Cardiac septum (tissue), 1 donor: Measurements from ENCODE around the gene BTBD2. TPM values are rescaled to one million over a fixed set of nuclear protein-coding genes. Genes with fewer than 3 reads are reported as not detected.

Source experiments
- DNase-seq: peaks from one replicate; pipeline ENCODE4 v3.0.0-alpha.2; 2020; ENCODE audit warnings: low spot score
- intact Hi-C: fragments of 100-400 bp; cut with DNase I; formaldehyde crosslinking; loops from one replicate; pipeline ENCODE4 v1.14.0; 2022
- total RNA-seq: library from RNA; stranded (reverse); fragmentation: NEBNext Ultra II Directional; extraction: Animal tissue kit (Norgen Biotek cat#: 25700); gene quantifications from one replicate; pipeline ENCODE4 v1.2.1, GENCODE V29; 2021
- donor health status: DM: no; HTN: no; CAD: no.

Gene BTBD2
- total RNA-seq, 1 donor from 2014 or later = 60.5 TPM

DNA sequence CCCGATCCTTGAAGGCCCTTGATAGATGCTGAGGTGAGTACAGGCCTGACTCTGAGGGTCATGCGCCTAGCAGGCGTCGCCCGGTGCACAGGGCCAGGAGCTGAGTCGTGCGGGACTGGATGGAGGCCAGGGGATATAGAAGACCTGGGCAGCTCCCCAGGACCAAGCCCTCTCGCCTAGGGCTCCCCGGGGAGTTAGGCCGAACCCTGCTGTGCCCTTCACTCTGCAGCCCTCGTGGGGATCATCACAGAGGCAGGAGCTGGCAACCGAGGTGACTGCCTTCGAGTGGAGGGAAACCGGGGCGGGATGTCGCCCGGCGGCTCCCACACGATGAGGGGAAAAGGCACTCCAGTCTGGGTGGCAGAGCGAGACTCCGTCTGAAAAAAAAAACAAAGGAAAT is 62.9 kb downstream of the BTBD2 start:
- intact Hi-C loops = no loop called here
- no peak for DNase-seq

DNA sequence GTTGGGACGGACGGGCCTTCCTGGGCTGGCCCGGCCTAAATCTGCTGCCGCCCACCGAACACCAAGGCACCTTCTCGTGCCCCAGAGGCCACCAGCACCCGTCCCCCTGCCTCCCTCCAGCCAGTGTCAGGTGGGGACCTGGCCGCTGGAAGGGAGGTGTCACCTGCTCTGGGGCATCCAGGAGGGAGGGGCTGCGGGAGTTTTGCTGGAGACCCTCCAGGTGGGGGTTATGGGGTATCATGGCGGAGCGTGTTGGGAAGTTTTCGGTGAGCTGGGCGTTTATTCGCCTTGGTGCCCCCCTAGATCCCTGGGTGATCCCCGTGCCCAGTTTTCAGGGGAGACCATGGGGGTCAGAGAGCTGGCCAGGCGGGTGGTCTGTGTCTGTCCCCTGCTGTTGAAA is 64.9 kb downstream of the BTBD2 start:
- intact Hi-C loops = no loop called here
- DNase-seq = no peak

DNA sequence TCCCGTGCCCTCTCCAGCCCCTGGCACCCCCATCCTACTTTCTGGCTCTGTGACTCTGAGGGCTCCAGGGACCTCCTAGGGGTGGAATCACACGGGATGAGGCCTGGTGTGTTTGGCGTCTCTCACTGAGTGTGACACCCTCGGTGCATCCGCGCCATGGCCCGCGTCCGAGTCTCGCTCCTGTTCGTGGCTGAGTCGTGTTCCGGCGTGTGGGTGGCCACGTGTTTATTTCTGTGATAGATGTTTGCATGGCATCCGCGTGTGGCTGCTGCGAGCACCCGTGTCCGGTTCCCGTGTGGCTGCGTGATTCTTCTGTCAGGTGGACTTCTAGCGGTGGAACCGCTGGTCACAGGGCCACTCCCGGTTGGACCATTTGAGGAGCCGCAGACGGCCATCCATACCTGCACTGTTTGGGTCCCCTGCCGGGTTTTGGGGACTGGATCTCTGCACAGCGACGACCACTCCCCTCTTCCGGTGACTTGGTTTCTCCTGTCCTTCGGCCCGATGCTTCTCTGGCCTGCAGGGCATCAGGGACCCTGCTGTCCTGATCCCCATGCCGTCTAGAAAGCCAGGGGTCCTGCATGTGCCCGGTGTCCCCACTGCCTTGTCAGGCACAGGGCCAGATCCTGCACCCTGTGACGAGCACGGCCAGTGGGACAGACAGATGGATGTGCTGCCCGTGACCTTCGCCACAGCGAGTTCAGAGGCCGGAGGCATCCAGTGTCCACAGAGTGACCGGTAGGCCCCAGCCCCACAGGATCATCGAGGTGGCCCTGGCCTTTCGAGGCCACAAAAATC is 66.0 kb downstream of the BTBD2 start:
- DNase-seq = no peak

DNA sequence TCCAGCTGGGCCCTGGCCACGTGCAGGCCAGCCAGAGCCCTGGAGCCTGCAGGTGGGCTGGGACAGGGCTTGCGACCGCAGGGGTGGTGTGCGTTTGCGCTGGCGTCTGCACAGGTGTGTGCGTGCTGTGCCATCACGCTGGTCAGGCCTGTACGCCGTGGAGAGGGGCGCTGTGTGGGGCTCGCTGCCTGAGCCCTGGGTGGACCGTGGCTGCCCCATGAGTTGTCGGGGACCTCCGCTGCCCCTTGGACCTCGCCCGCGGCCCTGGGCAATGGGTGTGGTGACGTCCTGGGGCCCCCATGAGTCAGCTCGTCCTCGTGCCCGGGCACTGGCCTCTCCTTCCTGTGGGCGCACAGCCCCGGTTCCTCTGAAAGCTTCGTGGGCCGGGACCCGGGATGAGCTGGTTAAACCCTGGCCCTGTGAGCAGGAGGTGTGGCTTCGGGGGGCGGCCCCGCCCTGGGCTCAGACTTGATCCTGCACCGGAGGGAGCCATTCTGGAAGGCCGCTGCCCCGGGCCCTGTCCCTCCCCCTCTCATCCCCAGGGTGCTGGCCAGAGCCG is 67.8 kb downstream of the BTBD2 start:
- DNase-seq = no peak
- intact Hi-C loops = no loop called here

More for the DNA sequence above, 66.0 kb downstream of the BTBD2 start:
- intact Hi-C loops = no loop called here

DNA sequence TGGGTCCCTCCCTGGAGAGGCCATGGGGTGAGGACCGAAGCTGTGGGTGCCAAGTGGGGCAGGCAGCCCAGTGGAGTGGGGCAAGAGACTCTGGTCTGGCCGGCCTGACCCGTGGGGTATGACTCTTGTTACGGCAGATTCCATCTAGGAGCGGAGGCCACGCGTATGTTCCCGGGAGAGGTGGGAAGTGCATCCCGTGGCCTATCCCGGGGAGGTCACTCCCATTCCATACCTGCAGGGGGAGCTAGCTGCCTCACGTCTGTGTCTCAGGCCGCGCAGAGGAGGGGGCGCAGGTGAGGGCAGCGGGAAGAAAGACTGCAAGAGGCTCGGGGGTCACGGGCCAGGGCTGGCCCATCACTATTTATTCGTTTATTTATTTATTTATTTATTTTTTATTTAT is 69.6 kb downstream of the BTBD2 start:
- intact Hi-C loops = no loop called here
- DNase-seq = no peak

DNA sequence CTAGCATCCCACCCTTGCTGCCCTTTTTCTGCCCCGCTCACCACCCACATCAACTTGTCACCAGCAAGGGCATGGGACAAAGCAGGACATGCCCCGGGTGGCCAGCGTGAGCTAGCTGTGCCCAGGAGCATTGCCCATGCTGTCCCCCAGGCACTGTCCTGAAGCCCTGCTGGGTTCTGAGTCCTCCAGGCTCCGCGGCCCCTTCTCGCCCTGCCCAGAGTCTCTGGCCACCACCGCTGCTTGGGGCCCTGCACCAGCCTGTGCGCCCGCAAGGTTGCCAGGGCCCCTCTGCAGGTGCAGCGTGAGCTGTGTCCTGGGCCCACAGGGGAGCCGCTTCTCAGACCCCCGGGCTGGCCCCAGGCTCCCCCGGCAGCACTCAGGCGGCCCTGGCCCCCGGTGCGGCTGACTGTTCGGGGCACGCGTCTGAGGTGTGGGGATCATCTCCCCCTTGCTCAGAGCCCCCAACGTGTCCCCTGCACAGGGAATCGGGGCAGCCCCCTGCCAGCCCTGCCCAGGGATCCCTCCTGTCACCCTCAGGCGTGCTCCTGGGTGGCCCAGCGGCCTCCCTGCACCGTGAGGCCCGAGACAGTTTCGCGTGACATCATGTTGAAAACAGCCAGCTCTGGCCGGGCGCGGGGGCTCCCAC is 70.5 kb downstream of the BTBD2 start:
- intact Hi-C loops = no loop called here
- no peak for DNase-seq

DNA sequence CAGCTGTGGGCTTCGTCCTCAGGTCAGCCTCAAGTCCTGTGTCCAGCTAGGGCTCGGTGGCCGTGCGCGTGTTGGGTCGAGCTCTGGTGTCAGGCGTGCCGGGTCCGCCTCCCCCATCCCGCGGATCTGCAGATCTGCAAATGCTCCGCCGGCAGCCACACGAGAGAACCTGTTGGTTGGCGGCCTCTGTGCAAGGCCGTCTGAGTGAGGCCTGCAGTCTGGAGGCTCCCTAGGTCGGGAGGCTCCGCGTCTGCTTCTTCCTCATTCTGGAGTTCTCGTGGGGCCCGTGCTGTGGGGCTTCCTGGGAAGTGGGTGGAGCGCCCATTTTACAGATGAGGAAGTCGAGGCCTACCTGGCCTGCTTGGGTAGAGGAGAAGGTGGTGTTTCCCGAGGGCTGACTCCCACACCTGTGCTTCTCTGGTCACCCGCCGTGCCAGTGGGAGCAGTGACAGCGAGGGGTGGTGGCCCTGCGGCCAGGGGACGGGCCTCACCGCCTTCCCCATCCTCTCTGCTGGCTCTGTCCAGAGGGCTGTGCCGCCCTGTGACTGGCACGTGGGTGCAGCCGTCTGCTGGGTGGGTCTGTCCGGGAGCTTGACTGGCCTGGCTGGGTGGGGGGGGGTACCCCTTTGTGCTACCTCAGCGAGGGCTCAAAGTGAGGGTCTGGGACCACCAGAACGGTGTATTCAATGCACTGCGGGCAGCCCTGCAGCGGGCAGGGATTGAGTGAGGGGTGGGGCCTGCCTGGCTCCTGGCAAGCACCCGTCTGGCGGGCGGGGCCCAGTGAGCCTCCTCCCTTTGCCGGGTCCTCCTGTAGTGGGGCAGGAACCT is 71.2 kb downstream of the BTBD2 start:
- no peak for DNase-seq
- intact Hi-C loops = no loop called here

DNA sequence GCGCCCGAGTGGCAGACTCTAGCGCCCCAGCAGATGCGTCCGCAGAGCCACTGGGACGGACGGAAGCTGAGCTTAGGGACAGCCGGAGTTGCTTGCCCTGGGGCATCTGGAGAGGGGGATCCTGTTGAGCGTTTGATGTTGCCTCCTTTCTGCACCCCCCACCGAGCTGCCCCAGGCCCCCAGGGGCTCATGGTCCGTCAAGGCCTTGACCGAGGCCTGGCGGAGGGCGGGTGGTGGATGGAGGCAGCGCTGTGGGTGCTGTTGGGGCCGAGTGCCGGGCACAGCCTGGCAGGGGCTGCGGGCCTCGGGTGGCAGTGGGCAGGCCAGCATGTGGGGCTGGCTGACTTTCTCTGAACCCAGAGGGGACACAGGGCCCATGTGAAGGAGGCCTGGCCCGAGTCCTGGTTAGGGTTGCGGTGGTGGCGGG is 71.8 kb downstream of the BTBD2 start:
- no peak for DNase-seq
- intact Hi-C loops = no loop called here

DNA sequence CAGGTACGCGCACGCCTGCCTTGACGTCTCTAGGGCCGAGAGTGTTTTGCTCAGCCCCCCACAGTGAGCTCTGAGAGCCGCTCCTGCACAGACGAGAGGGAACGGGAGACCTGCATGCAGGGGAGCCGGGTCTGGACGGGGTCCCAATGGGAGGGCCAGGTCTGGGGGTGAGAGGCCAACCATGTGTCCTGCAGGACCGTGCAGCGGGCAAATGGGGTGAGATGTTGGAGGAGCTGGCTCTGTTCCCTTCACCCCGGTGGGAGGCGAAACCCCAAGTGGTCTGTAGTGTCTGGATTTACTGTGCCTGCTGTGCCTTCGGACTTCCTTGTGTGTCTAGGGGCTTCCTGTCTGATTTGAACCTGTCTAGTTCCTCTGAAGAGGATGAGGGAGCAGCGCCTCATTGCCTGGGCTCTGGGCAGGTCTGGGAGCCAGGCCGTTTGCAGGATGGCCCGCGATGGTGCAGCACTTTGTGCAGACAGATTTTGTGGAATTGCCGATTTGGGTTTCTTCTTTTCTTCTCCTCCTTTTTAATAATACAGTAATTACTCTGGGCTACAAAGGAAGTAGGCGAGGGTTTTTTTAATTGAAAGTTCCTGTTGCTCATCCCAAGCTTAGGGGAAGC is 72.5 kb downstream of the BTBD2 start:
- intact Hi-C loops = no loop called here
- DNase-seq = no peak

DNA sequence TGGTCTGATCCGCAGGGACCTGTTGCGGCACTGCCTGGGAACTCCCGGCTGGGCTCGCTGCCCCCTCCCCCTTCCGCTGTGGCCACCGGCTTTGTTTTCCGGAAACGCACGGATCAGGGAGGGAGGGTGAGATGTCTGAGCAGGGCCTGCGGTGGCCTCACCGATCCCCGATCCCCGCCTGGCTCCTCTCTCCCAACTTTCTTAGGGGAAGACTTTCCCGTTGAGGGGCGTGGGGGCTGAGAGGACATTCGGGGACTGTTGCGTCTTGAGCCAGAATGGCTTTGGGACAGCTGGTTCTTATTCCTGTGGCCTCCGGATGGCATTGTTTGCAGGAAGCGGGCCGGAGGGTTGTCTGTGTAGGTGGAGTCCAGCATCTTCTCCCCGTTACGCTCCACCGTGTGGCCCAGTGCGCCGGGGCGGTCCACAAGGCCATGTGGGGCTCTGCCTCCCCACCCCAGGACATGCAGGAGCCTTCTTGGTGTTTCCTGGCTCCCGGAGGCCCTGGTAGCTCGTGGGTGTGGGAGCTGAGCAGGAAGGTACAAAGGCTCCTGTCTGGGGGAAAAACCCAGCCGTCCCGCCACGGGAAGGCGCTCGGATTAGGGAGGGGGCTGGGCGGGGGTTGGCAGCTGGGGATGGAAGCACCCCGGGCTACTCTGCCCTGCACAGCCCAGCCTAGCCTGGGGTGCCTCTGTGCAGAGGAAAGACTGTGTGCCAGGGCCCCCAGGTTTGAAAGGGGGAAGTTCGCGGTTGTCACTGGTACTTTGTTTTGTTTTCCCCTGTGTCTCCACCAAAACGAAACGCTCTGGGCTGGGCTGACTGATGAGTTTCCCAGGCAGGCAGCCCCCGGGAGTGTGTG is 73.2 kb downstream of the BTBD2 start:
- DNase-seq = peak; percentile 91
- intact Hi-C loops = no loop called here

DNA sequence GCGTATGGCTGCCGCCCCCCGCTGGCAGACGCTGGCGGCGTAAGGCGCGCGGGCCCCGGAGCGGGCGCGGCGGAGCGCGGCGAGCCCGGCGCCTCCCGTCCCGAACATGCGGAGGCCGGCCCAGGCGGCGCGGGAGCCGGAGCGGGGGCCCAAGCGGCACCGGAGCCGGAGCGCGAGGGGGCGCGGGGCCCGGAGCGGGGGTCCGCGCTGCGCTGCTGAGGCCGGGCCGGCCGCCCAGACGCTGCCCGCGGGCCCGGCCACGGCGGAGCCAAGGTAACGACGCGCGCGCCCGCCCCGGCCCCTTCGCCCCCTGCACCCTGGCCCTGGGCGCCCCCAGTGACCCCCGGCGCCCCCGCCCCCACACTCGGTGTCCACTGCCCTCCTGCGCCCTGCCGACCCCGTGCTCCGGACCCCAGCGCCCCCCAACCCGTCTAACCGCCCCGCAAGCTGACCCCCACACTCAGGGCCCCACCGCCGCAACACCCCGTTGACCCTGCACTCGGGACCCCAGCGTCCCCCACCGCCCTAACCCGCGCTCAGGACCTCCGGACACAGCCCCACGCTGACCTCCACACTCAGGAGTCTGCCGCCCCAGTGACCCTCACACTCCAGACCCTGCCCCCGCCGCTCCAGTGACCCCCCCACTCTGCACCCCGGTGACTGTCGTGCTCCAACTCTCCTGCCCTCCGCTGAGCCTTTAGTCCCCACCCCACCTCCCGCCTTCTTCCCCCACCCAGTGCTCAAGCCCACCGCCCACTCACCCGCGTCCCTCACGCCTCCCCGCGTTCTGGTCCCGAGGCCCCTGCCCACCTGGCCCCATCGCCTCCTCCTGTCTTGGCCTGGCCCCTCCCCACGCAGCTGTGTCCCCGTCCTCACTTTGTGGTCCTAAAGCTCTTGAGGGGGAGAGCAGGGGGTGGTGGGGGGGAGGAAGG is 74.1 kb downstream of the BTBD2 start, which contains the start of gene CSNK1G2:
Gene CSNK1G2 (plus strand): TSS at position 27 of the 932 bp plus-strand sequence. CDS start 28,601 bp downstream, outside the sequence.
- intact Hi-C loops = no loop called here
- DNase-seq = no peak

DNA sequence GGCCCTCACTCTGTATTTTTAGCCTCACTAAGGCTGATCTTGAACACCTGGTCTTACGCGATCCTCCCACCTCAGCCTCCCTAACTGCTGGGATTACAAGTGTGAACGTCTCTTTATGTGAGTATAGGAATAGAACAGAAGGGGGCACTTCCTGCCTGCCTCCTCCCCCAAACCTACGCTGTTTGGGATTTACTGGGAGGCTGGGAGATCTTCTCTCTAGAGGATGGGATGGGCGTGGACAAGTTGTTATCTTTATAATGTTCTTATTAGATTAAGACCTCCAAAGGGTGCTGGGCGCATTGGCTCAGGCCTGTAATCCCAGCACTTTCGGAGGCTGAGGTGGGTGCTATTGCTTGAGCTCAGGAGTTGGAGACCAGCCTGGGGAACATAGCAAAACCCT is 77.4 kb downstream of the BTBD2 start:
- intact Hi-C loops = no loop called here
- DNase-seq = no peak

DNA sequence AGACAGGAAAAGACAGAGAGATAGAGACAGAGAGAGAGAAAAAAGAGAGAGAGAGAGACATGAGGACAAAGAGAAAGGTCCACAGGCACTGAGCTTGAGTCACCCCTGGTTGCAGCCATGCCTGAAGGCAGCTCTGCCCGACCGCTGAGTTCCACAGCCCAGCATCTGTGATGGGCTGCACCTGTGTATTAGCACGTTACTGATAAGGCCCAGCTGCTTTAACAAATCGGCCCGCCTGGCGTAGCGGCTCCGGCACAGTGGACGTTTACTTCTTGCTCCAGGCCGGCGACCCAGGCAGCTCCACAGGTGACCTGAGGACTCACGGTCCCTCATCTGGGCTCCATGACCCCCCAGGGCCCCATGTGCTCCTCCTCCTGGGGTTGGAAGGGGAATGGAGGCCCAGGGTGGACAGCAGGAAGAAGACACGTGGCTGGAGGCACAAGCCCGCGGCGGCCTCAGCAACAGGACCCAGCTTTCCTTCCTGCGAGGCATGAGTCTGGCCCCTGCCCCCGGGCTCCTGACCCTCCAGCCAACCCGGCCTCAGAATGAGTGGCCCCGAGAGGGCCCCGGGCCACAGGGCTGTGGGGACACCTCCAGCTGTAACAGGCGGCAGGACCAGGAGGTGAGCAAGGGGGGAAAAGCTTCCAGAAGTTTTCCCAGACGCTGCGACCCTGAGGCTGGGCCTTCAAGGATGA is 78.5 kb downstream of the BTBD2 start:
- no peak for DNase-seq
- intact Hi-C loops = no loop called here

DNA sequence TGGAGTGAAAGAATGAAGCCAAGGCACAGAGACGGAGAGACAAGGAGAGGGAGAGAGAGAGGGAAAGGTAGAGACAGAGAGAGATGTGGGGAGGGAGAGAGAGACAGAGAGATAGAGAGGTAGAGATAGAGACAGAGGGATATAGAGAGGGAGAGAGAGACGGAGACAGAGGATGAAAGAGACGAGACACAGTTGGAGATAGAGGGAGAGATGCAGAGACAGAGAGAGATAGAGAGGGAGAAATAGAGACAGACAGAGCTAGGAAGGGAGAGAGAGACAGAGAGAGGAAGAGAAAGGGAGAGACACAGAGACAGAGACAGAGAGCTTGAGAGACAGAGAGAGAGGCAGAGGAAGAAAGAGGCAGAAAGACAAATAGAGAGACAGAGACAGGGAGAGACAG is 79.1 kb downstream of the BTBD2 start:
- intact Hi-C loops = no loop called here
- no peak for DNase-seq

DNA sequence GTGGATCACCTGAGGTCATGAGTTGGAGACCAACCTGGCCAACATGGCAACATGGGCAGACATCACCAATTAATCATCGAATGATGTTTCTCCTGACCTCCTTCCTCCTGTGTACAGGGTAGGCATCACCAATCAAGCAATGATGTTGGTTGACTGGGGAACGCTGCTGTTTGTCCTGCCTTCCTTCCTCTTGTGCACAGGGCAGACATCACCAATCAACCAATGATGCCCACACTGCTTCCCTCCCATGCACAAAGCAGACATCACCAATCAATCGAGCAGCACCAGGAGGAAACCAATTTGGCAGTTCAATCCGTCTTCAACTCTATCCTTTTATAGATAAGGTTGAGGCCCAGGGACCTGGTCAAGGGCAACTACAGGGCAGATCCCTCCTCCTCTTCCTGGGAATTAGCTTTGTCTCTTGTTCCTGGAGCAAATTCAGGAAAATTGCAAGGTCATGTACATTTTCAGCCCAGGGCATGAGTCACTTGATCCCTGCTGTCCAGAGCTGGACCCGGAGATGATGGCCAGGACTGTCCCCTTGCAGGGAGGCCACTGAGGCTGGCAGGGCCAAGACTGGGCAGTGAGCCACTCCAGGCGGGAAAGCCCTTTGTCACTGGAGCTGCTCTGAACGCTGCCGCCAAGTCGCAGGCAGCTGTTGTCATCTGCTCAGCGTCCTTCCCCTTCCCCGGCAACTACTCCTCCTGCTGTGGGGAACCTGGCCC is 79.9 kb downstream of the BTBD2 start:
- intact Hi-C loops = no loop called here
- DNase-seq = no peak
